HepG2 (cell line): ENCODE data around the gene TNP2. TPM values are rescaled to one million over a fixed set of nuclear protein-coding genes. Genes with fewer than 3 reads are reported as not detected.

ENCODE experiments used
- CREB1 ChIP-seq, 2 experiments: fragments of 450-650 bp in 1 of 2; IDR thresholded peaks; 2 replicates each; pipeline ENCODE4 v1.6.1; 2016 to 2017; ENCODE audit warnings: control low read depth in 1 of 2, mild to moderate bottlenecking in 1 of 2, missing compliant biosample characterization in 1 of 2, missing genetic modification characterization in 1 of 2
- DNMT1 ChIP-seq: sonication (generic); formaldehyde crosslinking; IDR thresholded peaks from 2 replicates; pipeline ENCODE4 v1.5.1; 2020; ENCODE audit warnings: mild to moderate bottlenecking, missing genetic modification reagents
- EED ChIP-seq: sonication (generic); formaldehyde crosslinking; IDR thresholded peaks from 2 replicates; pipeline ENCODE4 v1.5.0; 2020; ENCODE audit warnings: mild to moderate bottlenecking, missing genetic modification reagents
- HDAC6 ChIP-seq: fragments of 200-600 bp; sonication (generic); IDR thresholded peaks from 2 replicates; pipeline ENCODE4 v1.7.0; 2017; ENCODE audit warnings: mild to moderate bottlenecking, antibody characterized with exemption, low read length, low read depth
- HOXA7 ChIP-seq: sonication (generic); formaldehyde crosslinking; IDR thresholded peaks from 2 replicates; pipeline ENCODE4 v1.8.1; 2022; ENCODE audit warnings: mild to moderate bottlenecking, missing genetic modification reagents, moderate library complexity
- KIAA2018 ChIP-seq: sonication (generic); formaldehyde crosslinking; IDR thresholded peaks from 2 replicates; pipeline ENCODE4 v1.5.0; 2020; ENCODE audit warnings: mild to moderate bottlenecking, missing genetic modification reagents, borderline replicate concordance
- RFX5 ChIP-seq: IDR thresholded peaks from 2 replicates; pipeline ENCODE4 v1.6.1; 2011; ENCODE audit warnings: low read depth, low read length, improper control_type of control experiment
- SETDB1 ChIP-seq: sonication (generic); formaldehyde crosslinking; IDR thresholded peaks from 2 replicates; pipeline ENCODE4 v1.5.1; 2020; ENCODE audit warnings: missing genetic modification reagents, mild to moderate bottlenecking, borderline replicate concordance
- SMAD9 ChIP-seq: sonication (generic); formaldehyde crosslinking; IDR thresholded peaks from 2 replicates; pipeline ENCODE4 v1.5.1; 2020; ENCODE audit warnings: mild to moderate bottlenecking, missing genetic modification reagents
- SMC3 ChIP-seq: IDR thresholded peaks from 2 replicates; pipeline ENCODE4 v1.6.1; 2011; ENCODE audit warnings: low read length, improper control_type of control experiment
- SP4 ChIP-seq: sonication (generic); formaldehyde crosslinking; IDR thresholded peaks from 2 replicates; pipeline ENCODE4 v1.8.1; 2023; ENCODE audit warnings: mild to moderate bottlenecking, missing genetic modification reagents
- STAG1 ChIP-seq: sonication (generic); formaldehyde crosslinking; IDR thresholded peaks from 2 replicates; pipeline ENCODE4 v1.4.0; 2020; ENCODE audit warnings: missing genetic modification reagents
- YEATS4 ChIP-seq: sonication (generic); formaldehyde crosslinking; IDR thresholded peaks from 2 replicates; pipeline ENCODE4 v1.4.0; 2020; ENCODE audit warnings: missing genetic modification reagents, borderline replicate concordance
- ZBTB37 ChIP-seq: sonication (generic); formaldehyde crosslinking; IDR thresholded peaks from 2 replicates; pipeline ENCODE4 v1.4.0; 2020; ENCODE audit warnings: mild to moderate bottlenecking, missing genetic modification reagents
- ZBTB7A ChIP-seq: sonication (generic); formaldehyde crosslinking; IDR thresholded peaks from 2 replicates; pipeline ENCODE4 v1.8.0; 2022; ENCODE audit warnings: mild to moderate bottlenecking, missing genetic modification reagents
- ZNF143 ChIP-seq: sonication (generic); formaldehyde crosslinking; IDR thresholded peaks from 2 replicates; pipeline ENCODE4 v1.4.0; 2020; ENCODE audit warnings: missing genetic modification reagents
- ZNF180 ChIP-seq: sonication (generic); formaldehyde crosslinking; IDR thresholded peaks from 2 replicates; pipeline ENCODE4 v1.4.0; 2020; ENCODE audit warnings: low read depth, missing genetic modification reagents, borderline replicate concordance
- ZNF282 ChIP-seq: fragments of 450-650 bp; IDR thresholded peaks from 2 replicates; pipeline ENCODE4 v1.6.1; 2018; ENCODE audit not compliant: partially characterized antibody
- ZNF441 ChIP-seq: sonication (generic); formaldehyde crosslinking; IDR thresholded peaks from 2 replicates; pipeline ENCODE4 v1.7.0; 2021; ENCODE audit warnings: missing genetic modification reagents, borderline replicate concordance
- ZNF598 ChIP-seq: sonication (generic); formaldehyde crosslinking; IDR thresholded peaks from 2 replicates; pipeline ENCODE4 v1.5.1; 2020; ENCODE audit warnings: mild to moderate bottlenecking, missing genetic modification reagents, borderline replicate concordance
- ZNF773 ChIP-seq: sonication (generic); formaldehyde crosslinking; IDR thresholded peaks from 2 replicates; pipeline ENCODE4 v1.4.0; 2020; ENCODE audit warnings: missing genetic modification reagents, borderline replicate concordance
- polyA plus RNA-seq, 8 experiments: library from polyadenylated mRNA; depleted of rRNA in 3 of 8; stranded (reverse) in 7 of 8; unstranded in 1 of 8; fragments of >200 nt; fragmentation: Illumina TruSeq in 4 of 8; extraction: Trizol in 4 of 8; gene quantifications; 2 replicates each; pipeline versions ENCODE4 v1.2.1 to v1.2.3, GENCODE V29; 2011 to 2016; ENCODE audit warnings: low read depth in 4 of 8, missing spikeins in 1 of 8, mixed read lengths in 1 of 8; ENCODE audit not compliant: insufficient read depth in 1 of 8
- total RNA-seq, 5 experiments: library from RNA; depleted of rRNA; stranded (reverse); fragments of >200 nt; fragmentation: Illumina TruSeq; extraction: Trizol; gene quantifications; 2 replicates each; pipeline ENCODE4 v1.2.3, GENCODE V29; 2016; ENCODE audit warnings: low read depth in 1 of 5

Gene TNP2
- total and polyA plus RNA-seq, 2 of the 13 experiments (the other 11 are each of a cell fraction or from before 2014, with no cell fraction given) = not detected

- TF ChIP-seq CREB1 (IDR thresholded peaks at IDR 0.05) (no peak), CREB1 (CRISPR knock-in tag; IDR thresholded peaks at IDR 0.05) (no peak), KIAA2018 (CRISPR knock-in tag) (0 out of 2 replicates have a peak, but pooled peaks have one; percentile 68), RFX5 (no peak), ZNF773 (CRISPR knock-in tag) (no peak), EED (CRISPR knock-in tag) (no peak), ZNF441 (CRISPR knock-in tag) (no peak; the same call in 1 of the 2 replicates), ZNF282 (no peak), SMC3 (no peak), ZNF180 (no peak), YEATS4 (CRISPR knock-in tag) (no peak), SMAD9 (CRISPR knock-in tag) (no peak), STAG1 (CRISPR knock-in tag) (peak; percentile 6; the same call in 1 of the 2 replicates), ZBTB37 (CRISPR knock-in tag) (no peak), ZNF143 (CRISPR knock-in tag) (no peak), ZBTB7A (CRISPR knock-in tag) (peak; percentile 97), SETDB1 (CRISPR knock-in tag) (no peak), SP4 (CRISPR knock-in tag) (peak; percentile 81), HDAC6 (no peak), ZNF598 (CRISPR knock-in tag) (0 out of 2 replicates have a peak, but pooled peaks have one; percentile 29), HOXA7 (CRISPR knock-in tag) (no peak), DNMT1 (CRISPR knock-in tag) (no peak)
These were observed 39.6 kb upstream of the TNP2 start (continued) for GRCh38 chr16:11308493-11309283.
